Hepatocyte (in vitro differentiated cells): ENCODE results near the gene DGKQ. TPM values are rescaled to one million over a fixed set of nuclear protein-coding genes. Genes with fewer than 3 reads are reported as not detected.

Source experiments
- DNase-seq: peaks from one replicate; pipeline ENCODE4 v3.0.0-alpha.2; 2016; ENCODE audit warnings: low spot score
- H2AFZ ChIP-seq: fragments of 200-600 bp; sonication (generic); 2 replicates; pipeline ENCODE4 v1.6.0; 2016; ENCODE audit warnings: antibody characterized with exemption, mild to moderate bottlenecking
- H3K27ac ChIP-seq: fragments of 200-600 bp; sonication (generic); 2 replicates; pipeline ENCODE4 v1.5.1; 2016; ENCODE audit warnings: mild to moderate bottlenecking
- H3K27me3 ChIP-seq: fragments of 200-600 bp; sonication (generic); 2 replicates; pipeline ENCODE4 v1.6.1; 2016
- H3K36me3 ChIP-seq: fragments of 200-600 bp; sonication (generic); replicated peaks from 2 replicates; pipeline ENCODE4 v1.5.1; 2016; ENCODE audit warnings: low read depth; ENCODE audit not compliant: insufficient read depth
- H3K4me1 ChIP-seq: fragments of 200-600 bp; sonication (generic); 2 replicates; pipeline ENCODE4 v1.5.1; 2016; ENCODE audit warnings: mild to moderate bottlenecking, moderate library complexity; ENCODE audit not compliant: insufficient read depth
- H3K4me2 ChIP-seq: fragments of 200-600 bp; sonication (generic); 2 replicates; pipeline ENCODE4 v1.6.0; 2016
- H3K4me3 ChIP-seq: fragments of 200-600 bp; sonication (generic); 2 replicates; pipeline ENCODE4 v1.5.1; 2016; ENCODE audit warnings: mild to moderate bottlenecking
- H3K79me2 ChIP-seq: fragments of 200-600 bp; sonication (generic); 2 replicates; pipeline ENCODE4 v1.6.0; 2017; ENCODE audit warnings: mild to moderate bottlenecking
- H3K9me2 ChIP-seq: fragments of 200-600 bp; sonication (generic); replicated peaks from 2 replicates; pipeline ENCODE4 v1.6.0; 2017; ENCODE audit warnings: mild to moderate bottlenecking; ENCODE audit not compliant: insufficient read depth
- H3K9me3 ChIP-seq: fragments of 200-600 bp; sonication (generic); 2 replicates; pipeline ENCODE4 v1.5.1; 2016; ENCODE audit warnings: low read depth, mild to moderate bottlenecking
- H4K20me1 ChIP-seq: fragments of 200-600 bp; sonication (generic); 2 replicates; pipeline ENCODE4 v1.6.0; 2016; ENCODE audit warnings: mild to moderate bottlenecking; ENCODE audit not compliant: insufficient read depth, poor library complexity, severe bottlenecking
- CTCF ChIP-seq: fragments of 200-600 bp; sonication (generic); IDR thresholded peaks from 2 replicates; pipeline ENCODE4 v1.5.1; 2016; ENCODE audit warnings: antibody characterized with exemption, mild to moderate bottlenecking; ENCODE audit not compliant: poor library complexity
- EZH2 ChIP-seq: fragments of 200-600 bp; sonication (generic); IDR thresholded peaks from 2 replicates; pipeline ENCODE4 v1.6.1; 2016; ENCODE audit warnings: antibody characterized with exemption, mild to moderate bottlenecking, borderline replicate concordance
- EZH2phosphoT487 ChIP-seq: fragments of 200-600 bp; sonication (generic); IDR thresholded peaks from one replicate; pipeline ENCODE4 v1.6.1; 2018; ENCODE audit warnings: antibody characterized with exemption, mild to moderate bottlenecking, low read depth, moderate library complexity; ENCODE audit not compliant: unreplicated experiment, severe bottlenecking
- WGBS: methylation state at CpG from one replicate; pipeline ENCODE4 v1.1.6; 2016; ENCODE audit warnings: low lambda C conversion rate; ENCODE audit errors: missing lambda C conversion rate; 5-methylcytosine and 5-hydroxymethylcytosine counted together
- polyA plus RNA-seq: library from polyadenylated mRNA; unstranded; fragments of >200 nt; fragmentation: Nextera tagmentation; extraction: Ambion mirVana; gene quantifications from 2 replicates; pipeline ENCODE4 v1.2.1, GENCODE V29; 2016
- total RNA-seq: library from RNA; depleted of rRNA; stranded (reverse); fragments of >200 nt; gene quantifications from 2 replicates; pipeline ENCODE4 v1.2.3, GENCODE V29; 2014

DGKQ gene
- total and polyA plus RNA-seq, 2 experiments from 2014 or later: 17.4 to 20.7 TPM

GRCh38 chr4:1021386-1022050 is 48.1 kb upstream of the DGKQ start:
- no peaks in the 10 kb centered on the region for H3K9me2 ChIP-seq
- TF ChIP-seq EZH2phosphoT487 (no peak), EZH2 (no peak), CTCF (no peak)
- no peak overlapping the region for H3K4me2 ChIP-seq
- peaks cover 3% of the 10 kb centered on the region for H3K79me2 ChIP-seq
- no peaks in the 10 kb centered on the region for H3K36me3 ChIP-seq
- peaks cover 13% of the 10 kb centered on the region for H3K4me1 ChIP-seq
- H3K9me3 ChIP-seq: no peaks in the 10 kb centered on the region
- WGBS: 95% methylated on average over 18 of the region's 19 CpGs
- no peak overlapping the region for H2AFZ ChIP-seq
- no peak overlapping the region for H3K4me3 ChIP-seq
- H4K20me1 ChIP-seq: no peaks in the 10 kb centered on the region
- no peaks in the 10 kb centered on the region for H3K27me3 ChIP-seq
- no peak overlapping the region for H3K27ac ChIP-seq
- no peak for DNase-seq

GRCh38 chr4:1019729-1020470 is 46.5 kb upstream of the DGKQ start:
- no peak for DNase-seq
- Histone ChIP-seq H3K27ac (no peak overlapping the region), H3K4me2 (no peak overlapping the region), H3K4me3 (no peak overlapping the region), H3K36me3 (no peaks in the 10 kb centered on the region), H3K9me3 (no peaks in the 10 kb centered on the region), H2AFZ (no peak overlapping the region), H3K79me2 (peaks cover 7% of the 10 kb centered on the region), H3K4me1 (peaks cover 13% of the 10 kb centered on the region), H3K27me3 (no peaks in the 10 kb centered on the region), H4K20me1 (no peaks in the 10 kb centered on the region), H3K9me2 (no peaks in the 10 kb centered on the region)
- WGBS: 87% methylated on average over 22 of the region's 23 CpGs
- TF ChIP-seq EZH2phosphoT487: no peak
- no peak for TF ChIP-seq EZH2
- TF ChIP-seq CTCF: no peak

- no peaks in the 10 kb centered on the region for H3K36me3 ChIP-seq
- H3K4me1 ChIP-seq: peaks cover 13% of the 10 kb centered on the region
- H3K4me2 ChIP-seq: no peak overlapping the region
- H3K9me2 ChIP-seq: no peaks in the 10 kb centered on the region
- TF ChIP-seq EZH2phosphoT487 (no peak), CTCF (no peak), EZH2 (no peak)
- no peaks in the 10 kb centered on the region for H3K27me3 ChIP-seq
- H3K79me2 ChIP-seq: peaks cover 7% of the 10 kb centered on the region
- no peaks in the 10 kb centered on the region for H3K9me3 ChIP-seq
- no peak overlapping the region for H2AFZ ChIP-seq
- H4K20me1 ChIP-seq: no peaks in the 10 kb centered on the region
- 62% methylated on average over 9 of the region's 9 CpGs for WGBS
- H3K4me3 ChIP-seq: no peak overlapping the region
- no peak for DNase-seq
- no peak overlapping the region for H3K27ac ChIP-seq
These were observed 46.0 kb upstream of the DGKQ start for GRCh38 chr4:1019320-1019719.
